Kidney glomerular epithelial cell (primary cell): ENCODE measurements around the gene SEC14L3.
"Not testable (repeated sequence)": the region's sequence is repeated elsewhere in the genome, so short reads cannot be mapped to it uniquely, and the experiment has no call there.

Experiments
- DNase-seq: peaks from one replicate; lab custom pipeline; 2025; lab: John Stamatoyannopoulos, UW

The SEC14L3 gene

GRCh38 chr22:30485362-30485988 lies 13.7 kb upstream of the SEC14L3 start:
- DNase-seq = peak; percentile 4

- DNase-seq = no peak
Observed at GRCh38 chr22:30483169-30483568, 11.4 kb upstream of the SEC14L3 start.

GRCh38 chr22:30481711-30482110 lies 9.9 kb upstream of the SEC14L3 start:
- peak; percentile 9 for DNase-seq

- no peak for DNase-seq
Observed at GRCh38 chr22:30479981-30480380, 8.2 kb upstream of the SEC14L3 start.

- no peak for DNase-seq
Observed at GRCh38 chr22:30474683-30475424, 3.0 kb upstream of the SEC14L3 start.

- no peak for DNase-seq
Observed at GRCh38 chr22:30474121-30474520, 2.3 kb upstream of the SEC14L3 start.

- DNase-seq = no peak
Observed at GRCh38 chr22:30472994-30473720, 1.3 kb upstream of the SEC14L3 start.

GRCh38 chr22:30470655-30471054 lies 1.2 kb downstream of the SEC14L3 start:
- no peak for DNase-seq

GRCh38 chr22:30469165-30469564 lies 2.7 kb downstream of the SEC14L3 start:
- no peak for DNase-seq

GRCh38 chr22:30460555-30460954 lies 11.3 kb downstream of the SEC14L3 start:
- DNase-seq = not testable (repeated sequence)

- no peak for DNase-seq
Observed at GRCh38 chr22:30460147-30460546, 11.7 kb downstream of the SEC14L3 start.

GRCh38 chr22:30459181-30460052 lies 12.4 kb downstream of the SEC14L3 start:
- DNase-seq = no peak

GRCh38 chr22:30457981-30458380 lies 13.8 kb downstream of the SEC14L3 start:
- no peak for DNase-seq

GRCh38 chr22:30455075-30455840 lies 16.6 kb downstream of the SEC14L3 start:
- no peak for DNase-seq

- peak; percentile 5 for DNase-seq
Observed at GRCh38 chr22:30453731-30454510, 17.9 kb downstream of the SEC14L3 start.

- DNase-seq = no peak
Observed at GRCh38 chr22:30452861-30453260, 19.0 kb downstream of the SEC14L3 start.

- not testable (repeated sequence) for DNase-seq
Observed at GRCh38 chr22:30451488-30451887, 20.3 kb downstream of the SEC14L3 start.

GRCh38 chr22:30447656-30448055 lies 24.2 kb downstream of the SEC14L3 start:
- no peak for DNase-seq

GRCh38 chr22:30445438-30446145 lies 26.2 kb downstream of the SEC14L3 start:
- peak; percentile 8 for DNase-seq
